ENCODE data around the gene CD6.

The CD6 gene, protein sequence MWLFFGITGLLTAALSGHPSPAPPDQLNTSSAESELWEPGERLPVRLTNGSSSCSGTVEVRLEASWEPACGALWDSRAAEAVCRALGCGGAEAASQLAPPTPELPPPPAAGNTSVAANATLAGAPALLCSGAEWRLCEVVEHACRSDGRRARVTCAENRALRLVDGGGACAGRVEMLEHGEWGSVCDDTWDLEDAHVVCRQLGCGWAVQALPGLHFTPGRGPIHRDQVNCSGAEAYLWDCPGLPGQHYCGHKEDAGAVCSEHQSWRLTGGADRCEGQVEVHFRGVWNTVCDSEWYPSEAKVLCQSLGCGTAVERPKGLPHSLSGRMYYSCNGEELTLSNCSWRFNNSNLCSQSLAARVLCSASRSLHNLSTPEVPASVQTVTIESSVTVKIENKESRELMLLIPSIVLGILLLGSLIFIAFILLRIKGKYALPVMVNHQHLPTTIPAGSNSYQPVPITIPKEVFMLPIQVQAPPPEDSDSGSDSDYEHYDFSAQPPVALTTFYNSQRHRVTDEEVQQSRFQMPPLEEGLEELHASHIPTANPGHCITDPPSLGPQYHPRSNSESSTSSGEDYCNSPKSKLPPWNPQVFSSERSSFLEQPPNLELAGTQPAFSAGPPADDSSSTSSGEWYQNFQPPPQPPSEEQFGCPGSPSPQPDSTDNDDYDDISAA

DNA sequence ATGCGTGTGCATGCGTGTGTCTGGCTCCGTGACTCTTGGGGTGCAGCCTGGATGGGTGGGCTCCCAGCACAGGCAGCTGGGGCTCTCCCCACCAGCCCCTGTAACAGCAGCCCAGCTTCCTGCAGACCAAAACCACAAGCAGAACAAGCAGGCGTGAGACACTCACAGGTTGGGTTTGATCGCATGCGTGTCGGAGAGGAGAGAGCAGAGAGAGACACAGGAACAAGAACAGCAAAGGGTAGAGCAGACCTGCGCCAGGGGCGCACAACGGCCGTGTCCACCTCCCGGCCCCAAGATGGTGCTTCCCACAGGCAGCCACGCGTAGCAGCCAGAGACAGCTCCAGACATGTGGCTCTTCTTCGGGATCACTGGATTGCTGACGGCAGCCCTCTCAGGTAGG lies at the start of gene CD6:
Gene CD6, plus strand, starts transcription at position 161 of the 400 bp plus-strand sequence. Its CDS starts 186 bp downstream, at position 347.
- H3K4me3 ChIP-seq (ENCODE audit: low read depth, low read length): no peak within 1 kb of the TSS
- peak; percentile 44 for DNase-seq (ENCODE audit: low read depth)
- TF ChIP-seq, protein P1, sequence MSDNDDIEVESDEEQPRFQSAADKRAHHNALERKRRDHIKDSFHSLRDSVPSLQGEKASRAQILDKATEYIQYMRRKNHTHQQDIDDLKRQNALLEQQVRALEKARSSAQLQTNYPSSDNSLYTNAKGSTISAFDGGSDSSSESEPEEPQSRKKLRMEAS (IDR thresholded peaks at IDR 0.05; ENCODE audit: low read depth, low read length): no peak
- TF ChIP-seq MYC (IDR thresholded peaks at IDR 0.05; ENCODE audit: low read depth, low read length): no peak
- TF ChIP-seq, protein P2, sequence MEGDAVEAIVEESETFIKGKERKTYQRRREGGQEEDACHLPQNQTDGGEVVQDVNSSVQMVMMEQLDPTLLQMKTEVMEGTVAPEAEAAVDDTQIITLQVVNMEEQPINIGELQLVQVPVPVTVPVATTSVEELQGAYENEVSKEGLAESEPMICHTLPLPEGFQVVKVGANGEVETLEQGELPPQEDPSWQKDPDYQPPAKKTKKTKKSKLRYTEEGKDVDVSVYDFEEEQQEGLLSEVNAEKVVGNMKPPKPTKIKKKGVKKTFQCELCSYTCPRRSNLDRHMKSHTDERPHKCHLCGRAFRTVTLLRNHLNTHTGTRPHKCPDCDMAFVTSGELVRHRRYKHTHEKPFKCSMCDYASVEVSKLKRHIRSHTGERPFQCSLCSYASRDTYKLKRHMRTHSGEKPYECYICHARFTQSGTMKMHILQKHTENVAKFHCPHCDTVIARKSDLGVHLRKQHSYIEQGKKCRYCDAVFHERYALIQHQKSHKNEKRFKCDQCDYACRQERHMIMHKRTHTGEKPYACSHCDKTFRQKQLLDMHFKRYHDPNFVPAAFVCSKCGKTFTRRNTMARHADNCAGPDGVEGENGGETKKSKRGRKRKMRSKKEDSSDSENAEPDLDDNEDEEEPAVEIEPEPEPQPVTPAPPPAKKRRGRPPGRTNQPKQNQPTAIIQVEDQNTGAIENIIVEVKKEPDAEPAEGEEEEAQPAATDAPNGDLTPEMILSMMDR (IDR thresholded peaks at IDR 0.05; ENCODE audit: low read depth, low read length): no peak
- TF ChIP-seq POLR2A (IDR thresholded peaks at IDR 0.05; ENCODE audit: extremely low read depth, insufficient read length): no peak

DNA sequence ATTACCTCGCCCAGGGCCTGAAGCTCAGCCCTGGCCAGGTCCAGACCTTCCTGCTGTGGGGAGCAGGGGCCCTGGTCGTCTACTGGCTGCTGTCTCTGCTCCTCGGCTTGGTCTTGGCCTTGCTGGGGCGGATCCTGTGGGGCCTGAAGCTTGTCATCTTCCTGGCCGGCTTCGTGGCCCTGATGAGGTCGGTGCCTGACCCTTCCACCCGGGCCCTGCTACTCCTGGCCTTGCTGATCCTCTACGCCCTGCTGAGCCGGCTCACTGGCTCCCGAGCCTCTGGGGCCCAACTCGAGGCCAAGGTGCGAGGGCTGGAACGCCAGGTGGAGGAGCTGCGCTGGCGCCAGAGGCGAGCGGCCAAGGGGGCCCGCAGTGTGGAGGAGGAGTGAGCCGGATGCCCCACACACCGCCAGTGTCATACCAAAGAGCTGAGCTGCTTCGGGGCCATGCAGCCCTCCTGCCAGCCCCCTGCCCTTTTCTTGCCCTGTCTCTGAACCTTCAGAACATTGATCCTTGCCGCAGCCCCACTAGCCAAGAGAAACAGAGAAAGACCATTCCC lies 49.6 kb upstream of the CD6 start:
- no peak overlapping the region for H3K4me3 ChIP-seq (ENCODE audit: low read depth, low read length)
- DNase-seq (ENCODE audit: low read depth): no peak
- no peak for TF ChIP-seq MYC (IDR thresholded peaks at IDR 0.05; ENCODE audit: low read depth, low read length)
- TF ChIP-seq POLR2A (IDR thresholded peaks at IDR 0.05; ENCODE audit: extremely low read depth, insufficient read length): no peak
- TF ChIP-seq, protein P1 (IDR thresholded peaks at IDR 0.05; ENCODE audit: low read depth, low read length): no peak
- TF ChIP-seq, protein P2 (IDR thresholded peaks at IDR 0.05; ENCODE audit: low read depth, low read length): no peak

DNA sequence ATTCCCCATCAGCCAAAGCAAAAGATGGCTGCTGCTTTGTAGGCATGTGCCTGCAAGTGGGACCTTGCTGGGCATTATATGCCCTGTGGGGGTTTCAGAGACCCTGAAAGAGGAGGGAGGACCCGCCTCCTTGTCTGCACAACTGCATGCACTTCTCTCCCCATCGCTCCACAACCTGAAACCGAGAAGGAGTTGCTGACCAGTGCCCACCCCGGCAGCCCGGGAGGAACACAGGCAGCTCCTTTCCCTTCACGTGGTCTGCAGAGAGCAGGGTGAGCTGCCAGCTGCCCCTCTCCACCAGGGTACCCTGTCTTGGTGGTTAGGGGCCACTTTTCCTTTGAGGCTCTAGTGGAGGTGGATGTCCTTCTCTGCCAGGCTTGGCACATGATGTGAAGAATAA lies 48.6 kb upstream of the CD6 start:
- DNase-seq (ENCODE audit: low read depth): no peak

DNA sequence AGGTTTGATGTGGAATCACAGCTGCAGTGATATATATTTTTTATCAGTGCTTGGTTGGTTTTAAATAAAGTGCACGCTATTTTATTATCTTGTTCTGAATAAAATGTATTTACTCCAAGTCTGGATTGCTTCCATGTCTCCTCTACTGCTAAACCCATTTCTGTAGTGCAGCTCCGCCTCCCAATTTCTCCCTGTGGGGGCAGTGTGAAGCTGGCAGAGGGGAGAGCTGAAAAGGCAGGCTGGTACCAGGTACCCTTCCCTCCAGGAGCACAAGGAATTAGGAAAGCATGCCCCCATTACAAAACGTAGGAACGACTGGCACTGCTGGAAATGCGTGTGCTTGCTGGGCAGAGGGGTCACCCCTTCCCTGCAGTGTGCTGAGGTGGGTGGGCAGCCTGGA lies 48.2 kb upstream of the CD6 start:
- no peak for DNase-seq (ENCODE audit: low read depth)
- TF ChIP-seq POLR2A (IDR thresholded peaks at IDR 0.05; ENCODE audit: extremely low read depth, insufficient read length) (no peak), MYC (IDR thresholded peaks at IDR 0.05; ENCODE audit: low read depth, low read length) (no peak)
- TF ChIP-seq, protein P2 (IDR thresholded peaks at IDR 0.05; ENCODE audit: low read depth, low read length): no peak
- TF ChIP-seq, protein P1 (IDR thresholded peaks at IDR 0.05; ENCODE audit: low read depth, low read length): no peak
- no peak overlapping the region for H3K4me3 ChIP-seq (ENCODE audit: low read depth, low read length)

More for the DNA sequence above, 48.6 kb upstream of the CD6 start:
- no peak overlapping the region for H3K4me3 ChIP-seq (ENCODE audit: low read depth, low read length)
- TF ChIP-seq POLR2A (IDR thresholded peaks at IDR 0.05; ENCODE audit: extremely low read depth, insufficient read length) (no peak), MYC (IDR thresholded peaks at IDR 0.05; ENCODE audit: low read depth, low read length) (no peak)
- TF ChIP-seq, protein P2 (IDR thresholded peaks at IDR 0.05; ENCODE audit: low read depth, low read length): no peak
- TF ChIP-seq, protein P1 (IDR thresholded peaks at IDR 0.05; ENCODE audit: low read depth, low read length): no peak

DNA sequence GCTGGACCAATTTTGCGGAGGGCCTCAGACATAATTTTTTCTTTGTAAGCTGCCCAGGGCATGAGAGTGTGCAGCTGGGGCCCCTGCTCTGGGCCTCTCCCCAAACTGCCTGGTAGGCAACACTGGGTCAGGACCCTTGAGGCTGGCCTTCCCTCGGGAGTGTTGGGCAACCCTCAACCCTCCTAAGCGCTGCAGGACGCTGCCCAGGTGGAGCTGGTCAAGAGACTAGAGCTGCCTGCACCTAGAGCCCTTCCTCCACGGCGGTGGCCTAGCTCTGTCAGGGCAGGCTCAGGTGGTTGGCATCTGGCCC lies 47.7 kb upstream of the CD6 start:
- H3K4me3 ChIP-seq (ENCODE audit: low read depth, low read length): no peak overlapping the region
- TF ChIP-seq POLR2A (IDR thresholded peaks at IDR 0.05; ENCODE audit: extremely low read depth, insufficient read length): no peak
- TF ChIP-seq MYC (IDR thresholded peaks at IDR 0.05; ENCODE audit: low read depth, low read length): no peak
- TF ChIP-seq, protein P2 (IDR thresholded peaks at IDR 0.05; ENCODE audit: low read depth, low read length): no peak
- TF ChIP-seq, protein P1 (IDR thresholded peaks at IDR 0.05; ENCODE audit: low read depth, low read length): no peak

More for the DNA sequence above, 47.7 kb upstream of the CD6 start:
- DNase-seq (ENCODE audit: low read depth): no peak
